ENCODE results near the gene ERN1. TPM values are rescaled to one million over a fixed set of nuclear protein-coding genes. Genes with fewer than 3 reads are reported as not detected.
A peak's percentile ranks its signal among the peaks of the same experiment; 100 is the strongest.

ERN1 gene
- total RNA-seq, 2 experiments from 2014 or later = 13.0 to 17.9 TPM

DNA sequence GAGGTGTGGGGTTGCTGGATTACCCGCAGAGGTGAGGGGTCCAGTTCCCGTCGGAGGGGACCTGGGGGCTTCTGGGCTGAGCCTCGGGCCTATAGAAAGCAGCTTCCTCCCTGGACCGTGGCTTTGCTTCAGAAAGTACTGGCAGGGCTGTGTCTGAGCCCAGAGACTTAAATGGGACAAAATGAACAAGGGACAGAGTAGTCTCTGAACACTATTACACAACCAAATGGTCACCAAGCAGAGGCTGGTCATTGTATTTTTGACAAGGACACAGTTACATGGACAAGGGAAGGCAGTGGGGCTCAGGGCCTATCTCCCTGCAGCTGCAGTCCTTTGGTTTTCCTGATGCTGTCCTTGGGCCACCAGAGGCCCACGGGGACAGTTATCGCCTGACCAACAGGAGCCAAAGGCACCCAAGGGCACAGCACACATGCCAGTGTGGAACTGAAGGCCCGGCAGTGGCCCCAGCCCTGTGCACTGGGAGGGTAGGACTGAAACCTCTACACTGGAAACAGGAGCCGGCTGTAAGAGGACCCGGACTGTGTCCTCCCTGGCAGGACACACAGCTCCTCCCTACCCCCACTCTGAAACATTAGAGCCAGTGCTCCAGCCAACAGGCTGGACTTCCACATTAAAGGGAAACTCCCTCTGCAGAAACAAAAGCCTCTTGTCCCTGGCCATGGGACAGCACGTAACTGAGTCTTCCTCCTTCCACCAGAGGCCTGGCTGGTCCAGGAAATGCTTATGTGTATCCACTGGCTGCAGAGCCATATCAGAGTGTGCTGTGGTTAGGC is 26.0 kb upstream of the ERN1 start:
- no peaks in the 10 kb centered on the region for H3K9me3 Mint-ChIP-seq (ENCODE audit: insufficient read depth)
- H3K4me1 Mint-ChIP-seq (ENCODE audit: low read depth) = no peaks in the 10 kb centered on the region
- peaks cover 20% of the 10 kb centered on the region for H3K36me3 Mint-ChIP-seq (ENCODE audit: low read depth)
- no peak overlapping the region for H3K4me3 Mint-ChIP-seq
- POLR2A ChIA-PET = interaction anchor here (1.2 to 4.2 kb wide), 2 partner anchors 10 to 80 kb away, joined by 3 to 16 read pairs; no protein-coding TSS in a partner anchor
- ATAC-seq = no peak
- CTCF ChIA-PET = no interaction called here
- no peak for DNase-seq
- peak overlapping the region; percentile 8 for H3K27ac Mint-ChIP-seq
- H3K27me3 Mint-ChIP-seq (ENCODE audit: low read depth) = no peaks in the 10 kb centered on the region

- Mint-ChIP-seq H3K4me1 (ENCODE audit: low read depth) (no peaks in the 10 kb centered on the region), H3K9me3 (ENCODE audit: insufficient read depth) (no peaks in the 10 kb centered on the region), H3K27me3 (ENCODE audit: low read depth) (no peaks in the 10 kb centered on the region), H3K4me3 (no peak overlapping the region), H3K36me3 (ENCODE audit: low read depth) (peaks cover 25% of the 10 kb centered on the region), H3K27ac (peak overlapping the region; percentile 8)
- no peak for DNase-seq
- ATAC-seq = no peak
- CTCF ChIA-PET = no interaction called here
- POLR2A ChIA-PET = interaction anchor here (1.2 to 4.2 kb wide), 2 partner anchors 9 to 81 kb away, joined by 3 to 16 read pairs; no protein-coding TSS in a partner anchor
These were observed 25.2 kb upstream of the ERN1 start for GRCh38 chr17:64155129-64155528.

DNA sequence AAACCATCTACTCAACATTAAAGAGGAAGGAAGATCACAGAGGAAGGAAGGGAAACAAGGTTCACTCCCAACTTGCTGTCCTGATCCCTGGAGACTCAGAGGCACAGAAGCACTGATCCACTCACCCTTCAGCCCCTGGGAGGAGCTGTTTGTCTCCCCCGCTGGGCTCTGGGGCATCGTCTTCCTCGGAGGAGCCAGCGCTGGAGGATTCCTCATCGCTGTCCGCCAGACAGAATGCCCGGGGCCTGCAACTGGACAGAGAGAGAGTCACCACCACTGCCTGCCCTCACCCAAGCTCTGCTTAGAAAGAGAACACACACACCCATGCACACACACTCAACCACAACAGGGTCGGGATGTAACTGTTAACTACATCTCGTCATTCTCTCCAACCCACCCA is 24.8 kb upstream of the ERN1 start:
- Mint-ChIP-seq H3K27ac (no peak overlapping the region), H3K9me3 (ENCODE audit: insufficient read depth) (no peaks in the 10 kb centered on the region), H3K4me3 (no peak overlapping the region), H3K4me1 (ENCODE audit: low read depth) (no peaks in the 10 kb centered on the region), H3K36me3 (ENCODE audit: low read depth) (peaks cover 28% of the 10 kb centered on the region), H3K27me3 (ENCODE audit: low read depth) (no peaks in the 10 kb centered on the region)
- ATAC-seq = no peak
- no peak for DNase-seq
- ChIA-PET CTCF (no interaction called here), POLR2A (interaction anchor here (4.2 kb wide), 1 partner anchor 8 kb away, joined by 16 read pairs; no protein-coding TSS in a partner anchor)

GRCh38 chr17:64154313-64154695 is 24.4 kb upstream of the ERN1 start:
- H3K9me3 Mint-ChIP-seq (ENCODE audit: insufficient read depth) = no peaks in the 10 kb centered on the region
- DNase-seq (no peak), ATAC-seq (no peak)
- POLR2A ChIA-PET = interaction anchor here (4.2 kb wide), 1 partner anchor 8 kb away, joined by 16 read pairs; no protein-coding TSS in a partner anchor
- no peak overlapping the region for H3K27ac Mint-ChIP-seq
- H3K4me1 Mint-ChIP-seq (ENCODE audit: low read depth) = no peaks in the 10 kb centered on the region
- H3K36me3 Mint-ChIP-seq (ENCODE audit: low read depth) = peaks cover 28% of the 10 kb centered on the region
- no peak overlapping the region for H3K4me3 Mint-ChIP-seq
- CTCF ChIA-PET = interaction anchor here (0.7 to 1.4 kb wide), 3 partner anchors 20 to 127 kb away, joined by 3 to 6 read pairs (median 4); no protein-coding TSS in a partner anchor
- H3K27me3 Mint-ChIP-seq (ENCODE audit: low read depth) = no peaks in the 10 kb centered on the region

- DNase-seq (no peak), ATAC-seq (no peak)
- ChIA-PET POLR2A (interaction anchor here (4.2 kb wide), 1 partner anchor 7 kb away, joined by 16 read pairs; no protein-coding TSS in a partner anchor), CTCF (interaction anchor here (0.7 to 1.4 kb wide), 4 partner anchors 15 to 128 kb away, joined by 3 to 6 read pairs (median 4); no protein-coding TSS in a partner anchor)
- H3K4me3 Mint-ChIP-seq = no peak overlapping the region
- peaks cover 33% of the 10 kb centered on the region for H3K36me3 Mint-ChIP-seq (ENCODE audit: low read depth)
- no peaks in the 10 kb centered on the region for H3K9me3 Mint-ChIP-seq (ENCODE audit: insufficient read depth)
- H3K27me3 Mint-ChIP-seq (ENCODE audit: low read depth) = no peaks in the 10 kb centered on the region
- no peaks in the 10 kb centered on the region for H3K4me1 Mint-ChIP-seq (ENCODE audit: low read depth)
- H3K27ac Mint-ChIP-seq = no peak overlapping the region
These were observed 23.8 kb upstream of the ERN1 start for GRCh38 chr17:64153565-64154312.

DNA sequence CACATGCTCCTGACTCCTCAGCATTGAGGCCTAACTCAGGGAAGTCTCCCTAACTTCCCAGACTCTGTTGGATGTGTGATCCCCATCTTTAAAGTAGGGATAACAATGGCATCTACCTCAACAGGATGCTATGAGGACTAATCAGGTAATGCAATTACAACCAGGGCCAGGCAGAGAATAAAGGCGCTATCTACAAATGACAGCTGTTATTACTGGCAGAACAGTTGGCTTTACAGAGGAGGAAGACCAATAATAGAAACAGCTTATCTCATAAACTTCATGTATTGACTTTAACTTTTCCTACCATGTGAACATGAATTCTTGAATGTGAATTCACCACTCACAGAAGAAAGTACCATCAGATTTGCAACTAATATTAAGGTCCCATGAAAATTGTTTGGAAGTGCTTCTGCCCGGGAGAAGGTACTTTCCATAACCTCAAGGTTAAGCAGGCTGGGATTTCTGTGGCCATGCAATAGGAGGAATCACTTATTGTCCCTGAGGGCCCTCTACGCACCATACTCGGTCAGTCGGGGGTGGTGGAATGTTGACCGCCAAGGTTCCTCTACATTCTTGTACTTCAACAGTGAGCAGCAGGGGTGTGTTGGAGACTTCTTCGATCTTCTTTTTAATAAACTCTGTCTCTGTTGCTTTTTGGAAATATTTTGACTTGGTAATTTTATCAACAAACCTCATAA is 22.6 kb upstream of the ERN1 start:
- CTCF ChIA-PET = interaction anchor here (1.5 kb wide), 1 partner anchor 19 kb away, joined by 6 read pairs; no protein-coding TSS in a partner anchor
- Mint-ChIP-seq H3K27ac (no peak overlapping the region), H3K36me3 (ENCODE audit: low read depth) (peaks cover 42% of the 10 kb centered on the region), H3K27me3 (ENCODE audit: low read depth) (no peaks in the 10 kb centered on the region), H3K4me3 (no peak overlapping the region), H3K9me3 (ENCODE audit: insufficient read depth) (no peaks in the 10 kb centered on the region), H3K4me1 (ENCODE audit: low read depth) (peaks cover 6% of the 10 kb centered on the region)
- ATAC-seq = no peak
- no peak for DNase-seq
- POLR2A ChIA-PET = no interaction called here

GRCh38 chr17:64151016-64151368 is 21.0 kb upstream of the ERN1 start:
- ChIA-PET CTCF (interaction anchor here (1.3 to 3.2 kb wide), 2 partner anchors 113 to 140 kb away, joined by 3 to 16 read pairs; no protein-coding TSS in a partner anchor), POLR2A (no interaction called here)
- ATAC-seq = no peak
- H3K27ac Mint-ChIP-seq = no peak overlapping the region
- no peaks in the 10 kb centered on the region for H3K9me3 Mint-ChIP-seq (ENCODE audit: insufficient read depth)
- H3K27me3 Mint-ChIP-seq (ENCODE audit: low read depth) = no peaks in the 10 kb centered on the region
- H3K36me3 Mint-ChIP-seq (ENCODE audit: low read depth) = peaks cover 55% of the 10 kb centered on the region
- no peak for DNase-seq
- H3K4me1 Mint-ChIP-seq (ENCODE audit: low read depth) = peaks cover 16% of the 10 kb centered on the region
- H3K4me3 Mint-ChIP-seq = no peak overlapping the region

DNA sequence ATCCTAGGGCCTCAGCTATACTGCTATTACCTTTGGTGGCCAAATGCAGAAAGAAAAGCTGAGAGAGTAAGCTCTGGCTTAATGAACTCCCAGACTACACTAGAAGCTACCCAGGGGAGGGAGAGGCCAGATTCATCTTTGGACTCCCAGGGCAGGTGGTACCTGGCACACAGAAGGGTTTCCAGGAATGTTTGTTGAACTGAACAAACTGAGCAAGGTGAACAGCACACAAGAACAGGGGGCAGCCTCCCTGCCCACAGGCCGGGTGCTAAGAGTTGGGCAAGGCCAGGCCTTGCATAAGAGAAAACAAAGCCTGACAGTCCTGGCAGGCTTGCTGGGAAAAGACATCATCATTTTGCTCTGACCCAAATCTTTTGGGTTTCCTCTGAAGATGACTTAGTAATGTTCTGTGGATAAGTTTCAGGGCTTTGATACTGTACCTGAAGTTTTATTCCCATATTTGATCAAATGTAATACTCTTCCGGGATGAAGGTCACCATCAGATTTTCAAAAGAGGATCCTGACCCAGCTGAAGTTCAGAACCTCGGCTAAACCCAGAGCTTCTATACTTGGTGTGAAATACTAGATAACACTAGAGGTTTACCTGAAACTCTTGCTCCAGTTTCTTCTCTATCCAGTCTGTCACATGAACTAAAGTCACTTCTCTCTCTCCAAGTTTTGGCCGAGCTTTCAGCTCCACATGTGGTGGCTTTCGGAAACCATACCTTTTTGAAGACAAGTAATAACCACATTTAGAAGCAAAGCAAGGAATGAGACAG is 20.5 kb upstream of the ERN1 start:
- Mint-ChIP-seq H3K4me1 (ENCODE audit: low read depth) (peaks cover 16% of the 10 kb centered on the region), H3K27me3 (ENCODE audit: low read depth) (no peaks in the 10 kb centered on the region), H3K27ac (peak overlapping the region; percentile 26), H3K9me3 (ENCODE audit: insufficient read depth) (no peaks in the 10 kb centered on the region), H3K36me3 (ENCODE audit: low read depth) (peaks cover 55% of the 10 kb centered on the region), H3K4me3 (no peak overlapping the region)
- ChIA-PET CTCF (interaction anchor here (1.1 to 8.8 kb wide), 6 partner anchors 18 to 140 kb away, joined by 3 to 78 read pairs (median 15); partner anchors contain the start of gene ERN1), POLR2A (interaction anchor here (0.8 kb wide), 1 partner anchor 13 kb away, joined by 3 read pairs; no protein-coding TSS in a partner anchor)
- DNase-seq (no peak), ATAC-seq (no peak)

DNA sequence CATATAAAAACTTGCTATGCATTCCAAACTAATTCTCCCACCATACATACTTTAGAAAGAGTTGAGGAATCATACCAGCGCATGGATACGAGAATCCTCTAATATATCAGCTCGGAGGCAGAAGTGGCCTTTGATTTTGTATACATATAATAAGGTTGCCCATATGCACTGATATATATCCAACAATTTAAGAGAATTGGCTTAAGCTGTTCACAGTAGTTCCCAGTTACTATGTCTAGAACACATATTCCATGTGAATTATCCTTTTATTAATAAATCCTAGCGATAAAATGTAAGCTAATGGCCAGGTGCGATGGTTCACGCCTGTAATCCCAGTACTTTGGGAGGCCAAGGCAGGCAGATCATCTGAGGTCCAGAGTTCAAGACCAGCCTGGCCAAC is 19.3 kb upstream of the ERN1 start:
- no peaks in the 10 kb centered on the region for H3K27me3 Mint-ChIP-seq (ENCODE audit: low read depth)
- peaks cover 53% of the 10 kb centered on the region for H3K36me3 Mint-ChIP-seq (ENCODE audit: low read depth)
- ChIA-PET CTCF (interaction anchor here (1.1 to 8.8 kb wide), 9 partner anchors 17 to 261 kb away, joined by 3 to 78 read pairs (median 6); partner anchors contain the start of genes ERN1 and TEX2), POLR2A (interaction anchor here (0.8 kb wide), 1 partner anchor 14 kb away, joined by 3 read pairs; no protein-coding TSS in a partner anchor)
- no peak overlapping the region for H3K27ac Mint-ChIP-seq
- DNase-seq (no peak), ATAC-seq (no peak)
- no peak overlapping the region for H3K4me3 Mint-ChIP-seq
- H3K4me1 Mint-ChIP-seq (ENCODE audit: low read depth) = peaks cover 24% of the 10 kb centered on the region
- no peaks in the 10 kb centered on the region for H3K9me3 Mint-ChIP-seq (ENCODE audit: insufficient read depth)

DNA sequence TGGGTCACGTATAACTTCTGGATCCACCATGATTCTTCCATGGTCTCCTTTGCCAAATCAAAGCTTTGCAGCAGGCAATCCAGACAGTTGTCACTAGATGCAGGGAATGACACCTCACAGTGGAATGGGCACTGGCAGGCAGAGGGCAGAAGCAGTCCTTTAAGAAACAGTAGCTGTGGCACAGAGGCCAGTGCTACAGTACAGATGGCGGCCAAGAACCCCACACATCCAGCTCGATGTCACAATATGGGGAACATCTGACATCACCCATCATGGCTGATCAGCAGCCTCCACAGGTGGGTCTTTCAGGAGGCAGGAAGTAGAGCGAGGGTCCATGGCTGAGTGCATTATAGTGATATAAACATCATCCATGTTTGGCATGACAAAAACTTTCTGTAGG is 18.8 kb upstream of the ERN1 start:
- no peak for ATAC-seq
- ChIA-PET POLR2A (interaction anchor here (0.7 to 1.4 kb wide), 2 partner anchors 126 to 446 kb away, joined by 3 read pairs; no protein-coding TSS in a partner anchor), CTCF (interaction anchor here (1.1 to 8.8 kb wide), 10 partner anchors 16 to 260 kb away, joined by 3 to 78 read pairs (median 5); partner anchors contain the start of genes ERN1, GH1 and TEX2)
- no peak for DNase-seq
- H3K4me1 Mint-ChIP-seq (ENCODE audit: low read depth) = peaks cover 26% of the 10 kb centered on the region
- H3K9me3 Mint-ChIP-seq (ENCODE audit: insufficient read depth) = no peaks in the 10 kb centered on the region
- no peak overlapping the region for H3K27ac Mint-ChIP-seq
- peaks cover 53% of the 10 kb centered on the region for H3K36me3 Mint-ChIP-seq (ENCODE audit: low read depth)
- no peak overlapping the region for H3K4me3 Mint-ChIP-seq
- no peaks in the 10 kb centered on the region for H3K27me3 Mint-ChIP-seq (ENCODE audit: low read depth)

Data from activated CD8-positive, alpha-beta T cell treated with anti-CD3 and anti-CD28 coated beads, Interleukin-2, amount 10 ng/mL, durations not matched to agents 7 days and 5 days (primary cell).